ENCODE data around the gene ELK1. TPM values are rescaled to one million over a fixed set of nuclear protein-coding genes. Genes with fewer than 3 reads are reported as not detected.

Gene ELK1, protein sequence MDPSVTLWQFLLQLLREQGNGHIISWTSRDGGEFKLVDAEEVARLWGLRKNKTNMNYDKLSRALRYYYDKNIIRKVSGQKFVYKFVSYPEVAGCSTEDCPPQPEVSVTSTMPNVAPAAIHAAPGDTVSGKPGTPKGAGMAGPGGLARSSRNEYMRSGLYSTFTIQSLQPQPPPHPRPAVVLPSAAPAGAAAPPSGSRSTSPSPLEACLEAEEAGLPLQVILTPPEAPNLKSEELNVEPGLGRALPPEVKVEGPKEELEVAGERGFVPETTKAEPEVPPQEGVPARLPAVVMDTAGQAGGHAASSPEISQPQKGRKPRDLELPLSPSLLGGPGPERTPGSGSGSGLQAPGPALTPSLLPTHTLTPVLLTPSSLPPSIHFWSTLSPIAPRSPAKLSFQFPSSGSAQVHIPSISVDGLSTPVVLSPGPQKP
- total RNA-seq (2021; fragmentation: NEBNext Ultra II Directional; extraction: Animal tissue kit (Norgen Biotek cat#: 25700)) (41.4 and 42.2 TPM in 2 replicates), polyA plus RNA-seq (2011; rRNA removed) (31.9 and 39.4 TPM in 2 replicates), polyA minus RNA-seq (2011; rRNA and poly(A)+ RNA removed) (15.9 and 23.7 TPM in 2 replicates)
- polyA plus RNA-seq (2011; cell fraction: cytosol; rRNA removed) = 20.7 TPM
- 25.8 TPM for polyA plus RNA-seq (2011; cell fraction: nucleus; rRNA removed)
- 23.2 to 28.7 TPM (median 26.7 TPM) in 4 replicates for polyA plus RNA-seq (2012, experiment 1 of 2)
- 39.4 TPM for polyA plus RNA-seq (2012, experiment 2 of 2)
- 22.3 TPM for polyA plus RNA-seq (2013, experiment 1 of 2)
- 22.8 TPM for polyA plus RNA-seq (2013, experiment 2 of 2)
- polyA minus RNA-seq (2011; cell fraction: cytosol; rRNA and poly(A)+ RNA removed) = 19.5 TPM
- polyA minus RNA-seq (2011; cell fraction: nucleus; rRNA and poly(A)+ RNA removed) = 19.0 TPM
- long read RNA-seq, experiment 1, partial matches to known transcripts = 32 of 46 reads
- long read RNA-seq, experiment 1, other reads (novel, unspliced or antisense) = 9 of 46 reads
- long read RNA-seq, experiment 2 = 0 reads

DNA sequence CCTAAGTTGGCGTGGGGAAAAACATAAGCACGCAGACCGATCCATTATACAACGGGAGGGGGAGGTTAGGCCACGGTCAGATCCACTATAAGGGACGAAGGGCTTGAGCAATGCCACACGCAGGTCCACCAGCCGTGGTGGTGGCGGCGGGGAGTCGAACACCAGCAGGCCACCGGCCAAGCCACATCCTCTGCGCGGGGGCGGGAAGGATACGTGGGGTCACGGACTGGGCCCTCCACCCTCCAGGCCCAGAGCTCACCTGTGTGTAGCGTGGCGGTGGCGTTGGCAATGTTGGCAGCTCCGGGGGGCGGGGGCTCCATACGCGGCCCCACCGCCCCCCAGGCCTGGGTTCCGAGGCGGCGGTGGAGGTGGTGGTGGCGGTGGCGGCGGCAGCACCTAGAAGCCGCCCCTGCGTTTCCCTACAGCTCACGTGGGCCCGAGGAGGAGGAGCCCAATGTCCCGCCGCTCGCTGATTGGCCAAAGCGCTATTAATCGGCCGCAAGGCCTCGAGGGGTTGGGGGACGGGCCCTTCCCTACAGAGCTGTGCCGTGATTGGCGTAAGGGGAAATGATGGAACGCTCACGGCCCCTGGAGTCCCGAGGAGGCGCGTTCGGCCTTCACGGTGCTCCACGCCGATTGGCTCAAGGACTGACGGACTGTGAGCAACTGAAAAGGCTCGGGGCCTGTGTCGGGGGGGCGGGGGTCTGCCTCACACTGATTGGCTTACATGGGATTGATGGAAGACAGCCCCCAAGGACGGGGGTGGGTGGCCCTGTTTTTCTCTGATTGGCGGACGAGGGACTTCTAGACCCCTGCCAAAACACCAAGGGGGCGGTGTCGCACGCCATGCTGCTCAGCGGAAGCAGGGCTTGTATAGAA lies at the start of gene ELK1:
Gene ELK1 (minus strand): TSS at position 400 of the 879 bp plus-strand sequence. CDS start 9,122 bp downstream, outside the sequence.
- H4K91ac ChIP-seq (replicated peaks; ENCODE audit: insufficient read length, low read length) = no peak within 1 kb of the TSS
- TF ChIP-seq CREB1 (IDR thresholded peaks at IDR 0.05) = peak; percentile 43
- TF ChIP-seq RNF2 (IDR thresholded peaks at IDR 0.05; ENCODE audit: borderline replicate concordance, low read depth, low read length, missing control alignments, poor library complexity, severe bottlenecking) = no peak
- peak; percentile 19; the same call in 1 of the 2 replicates for TF ChIP-seq TBP (IDR thresholded peaks at IDR 0.05; ENCODE audit: low read depth, low read length)
- TF ChIP-seq SP4 (IDR thresholded peaks at IDR 0.05; ENCODE audit: low read length) = 0 out of 2 replicates have a peak, but pooled peaks have one; percentile 72
- TF ChIP-seq, protein P1, sequence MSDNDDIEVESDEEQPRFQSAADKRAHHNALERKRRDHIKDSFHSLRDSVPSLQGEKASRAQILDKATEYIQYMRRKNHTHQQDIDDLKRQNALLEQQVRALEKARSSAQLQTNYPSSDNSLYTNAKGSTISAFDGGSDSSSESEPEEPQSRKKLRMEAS (IDR thresholded peaks at IDR 0.05) = peak; percentile 50; the same call in 1 of the 2 replicates

More for the DNA sequence above, at the start of gene ELK1:
- no peaks in the 10 kb centered on the region; the same call in 1 of the 2 replicates for H3K79me1 ChIP-seq (ENCODE audit: low read depth, low read length)
- H3K9me3 ChIP-seq (ENCODE audit: insufficient read depth in 2 of 2, low read depth in 1 of 2, low read length in 1 of 2) = no peaks in the 10 kb centered on the region
- H3K23me2 ChIP-seq (ENCODE audit: low read depth, low read length) = no peaks in the 10 kb centered on the region; the same call in 1 of the 2 replicates
- H4K5ac ChIP-seq (ENCODE audit: insufficient read length, low read depth, low read length) = peak within 1 kb of the TSS; percentile 31
- no peak within 1 kb of the TSS for H2BK20ac ChIP-seq (ENCODE audit: low read length)
- H2BK15ac ChIP-seq (ENCODE audit: low read length) = no peak within 1 kb of the TSS
- peak within 1 kb of the TSS; percentile 74 to 88 (median 80) for H3K9ac ChIP-seq (replicated peaks in 1 of 4; ENCODE audit: extremely low read depth in 1 of 4, low read depth in 3 of 4, low read length in 3 of 4)
- no peaks in the 10 kb centered on the region for H3K27me3 ChIP-seq (replicated peaks in 1 of 4; ENCODE audit: control insufficient read depth in 3 of 4, extremely low read depth in 1 of 4, insufficient read depth in 3 of 4, low read length in 3 of 4)
- H2BK120ac ChIP-seq (replicated peaks; ENCODE audit: low read depth, low read length) = no peak within 1 kb of the TSS
- no peak within 1 kb of the TSS for H3K23ac ChIP-seq (ENCODE audit: insufficient read length)
- peak within 1 kb of the TSS; percentile 45 for H4K8ac ChIP-seq (ENCODE audit: extremely low read depth, insufficient read depth, low read length)
- H2AK5ac ChIP-seq (ENCODE audit: low read depth, low read length) = no peak within 1 kb of the TSS
- no peak within 1 kb of the TSS for H3K56ac ChIP-seq (replicated peaks; ENCODE audit: insufficient read length, low read depth, low read length)
- H3K4me1 ChIP-seq (replicated peaks in 1 of 4; ENCODE audit: control insufficient read depth in 3 of 4, insufficient read depth in 4 of 4, low read length in 3 of 4) = peaks cover 0 to 6% (median 1%) of the 10 kb centered on the region in 4 experiments; a peak in 3 of 7 replicates
- peak within 1 kb of the TSS; percentile 78 for H2BK5ac ChIP-seq (ENCODE audit: low read depth, low read length)
- no peak within 1 kb of the TSS for H3K14ac ChIP-seq (ENCODE audit: insufficient read length)
- H3K27ac ChIP-seq (ENCODE audit: low read depth, low read length) = peak within 1 kb of the TSS; percentile 73
- H3K18ac ChIP-seq (ENCODE audit: extremely low read depth, low read length) = no peak within 1 kb of the TSS; the same call in none of the 2 replicates
- peak within 1 kb of the TSS; percentile 76; the same call in 1 of the 2 replicates for H2AFZ ChIP-seq (ENCODE audit: low read length)
- peaks cover 0 to 5% (median 1%) of the 10 kb centered on the region in 4 experiments; a peak in 2 of 8 replicates for H3K36me3 ChIP-seq (ENCODE audit: control insufficient read depth in 2 of 4, insufficient read depth in 4 of 4, low read length in 3 of 4)
- peak within 1 kb of the TSS; percentile 82 to 92 for H3K4me2 ChIP-seq (ENCODE audit: insufficient read depth in 1 of 2, low read depth in 2 of 2, low read length in 2 of 2)
- peaks cover 0 to 3% of the 10 kb centered on the region in 2 experiments for H4K20me1 ChIP-seq (replicated peaks in 1 of 2; ENCODE audit: control insufficient read depth in 1 of 2, insufficient read depth in 2 of 2, low read length in 2 of 2)
- peak within 1 kb of the TSS; percentile 66 to 92 (median 76) for H3K4me3 ChIP-seq (ENCODE audit: extremely low read depth in 1 of 4, insufficient read depth in 2 of 4, low read depth in 3 of 4, low read length in 4 of 4)
- H2BK12ac ChIP-seq (ENCODE audit: low read depth, low read length) = no peak within 1 kb of the TSS
- FAIRE-seq (peak; percentile 99), DNase-seq (ENCODE audit: low read depth in 1 of 2, low spot score in 2 of 2) (peak; percentile 80 to 94)
- H3K4ac ChIP-seq (replicated peaks; ENCODE audit: insufficient read length, low read depth, low read length) = no peak within 1 kb of the TSS
- POLR2A ChIA-PET (ENCODE audit: partially characterized antibody) = interaction anchor here (0.6 to 1.0 kb wide), 2 partner anchors 19 to 20 kb away, joined by 3 read pairs; no protein-coding TSS in a partner anchor
- CTCF ChIA-PET (ENCODE audit: partially characterized antibody) = interaction anchor here (1.3 kb wide), 1 partner anchor 8 kb away, joined by 4 read pairs; no protein-coding TSS in a partner anchor
- peaks cover 4 to 18% of the 10 kb centered on the region in 2 experiments; a peak in 3 of 4 replicates for H3K79me2 ChIP-seq (ENCODE audit: control insufficient read depth in 1 of 2, insufficient read depth in 2 of 2, low read length in 2 of 2)
- 0% methylated on average over 8 of the region's 65 CpGs; no CpG with 5 or more reads in 1 of the 2 experiments for WGBS, 2 experiments (ENCODE audit: extremely low coverage in 1 of 2, insufficient coverage in 1 of 2, insufficient read length in 1 of 2, insufficient replicate concordance in 2 of 2, low coverage in 1 of 2, low lambda C conversion rate in 2 of 2, missing lambda C conversion rate in 1 of 2)

All from H1 (cell line).